IPS-NIHi11 (cell line): ENCODE results near the gene UACA.
A peak's percentile ranks its signal among the peaks of the same experiment; 100 is the strongest.
"Not testable (repeated sequence)": the region's sequence is repeated elsewhere in the genome, so short reads cannot be mapped to it uniquely, and the experiment has no call there.

Experiments used
- DNase-seq: peaks from one replicate; pipeline ENCODE4 v3.0.0; 2012; ENCODE audit warnings: mixed read lengths, low spot score

UACA gene, protein sequence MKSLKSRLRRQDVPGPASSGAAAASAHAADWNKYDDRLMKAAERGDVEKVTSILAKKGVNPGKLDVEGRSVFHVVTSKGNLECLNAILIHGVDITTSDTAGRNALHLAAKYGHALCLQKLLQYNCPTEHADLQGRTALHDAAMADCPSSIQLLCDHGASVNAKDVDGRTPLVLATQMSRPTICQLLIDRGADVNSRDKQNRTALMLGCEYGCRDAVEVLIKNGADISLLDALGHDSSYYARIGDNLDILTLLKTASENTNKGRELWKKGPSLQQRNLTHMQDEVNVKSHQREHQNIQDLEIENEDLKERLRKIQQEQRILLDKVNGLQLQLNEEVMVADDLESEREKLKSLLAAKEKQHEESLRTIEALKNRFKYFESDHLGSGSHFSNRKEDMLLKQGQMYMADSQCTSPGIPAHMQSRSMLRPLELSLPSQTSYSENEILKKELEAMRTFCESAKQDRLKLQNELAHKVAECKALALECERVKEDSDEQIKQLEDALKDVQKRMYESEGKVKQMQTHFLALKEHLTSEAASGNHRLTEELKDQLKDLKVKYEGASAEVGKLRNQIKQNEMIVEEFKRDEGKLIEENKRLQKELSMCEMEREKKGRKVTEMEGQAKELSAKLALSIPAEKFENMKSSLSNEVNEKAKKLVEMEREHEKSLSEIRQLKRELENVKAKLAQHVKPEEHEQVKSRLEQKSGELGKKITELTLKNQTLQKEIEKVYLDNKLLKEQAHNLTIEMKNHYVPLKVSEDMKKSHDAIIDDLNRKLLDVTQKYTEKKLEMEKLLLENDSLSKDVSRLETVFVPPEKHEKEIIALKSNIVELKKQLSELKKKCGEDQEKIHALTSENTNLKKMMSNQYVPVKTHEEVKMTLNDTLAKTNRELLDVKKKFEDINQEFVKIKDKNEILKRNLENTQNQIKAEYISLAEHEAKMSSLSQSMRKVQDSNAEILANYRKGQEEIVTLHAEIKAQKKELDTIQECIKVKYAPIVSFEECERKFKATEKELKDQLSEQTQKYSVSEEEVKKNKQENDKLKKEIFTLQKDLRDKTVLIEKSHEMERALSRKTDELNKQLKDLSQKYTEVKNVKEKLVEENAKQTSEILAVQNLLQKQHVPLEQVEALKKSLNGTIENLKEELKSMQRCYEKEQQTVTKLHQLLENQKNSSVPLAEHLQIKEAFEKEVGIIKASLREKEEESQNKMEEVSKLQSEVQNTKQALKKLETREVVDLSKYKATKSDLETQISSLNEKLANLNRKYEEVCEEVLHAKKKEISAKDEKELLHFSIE (N-terminal part only)

DNA sequence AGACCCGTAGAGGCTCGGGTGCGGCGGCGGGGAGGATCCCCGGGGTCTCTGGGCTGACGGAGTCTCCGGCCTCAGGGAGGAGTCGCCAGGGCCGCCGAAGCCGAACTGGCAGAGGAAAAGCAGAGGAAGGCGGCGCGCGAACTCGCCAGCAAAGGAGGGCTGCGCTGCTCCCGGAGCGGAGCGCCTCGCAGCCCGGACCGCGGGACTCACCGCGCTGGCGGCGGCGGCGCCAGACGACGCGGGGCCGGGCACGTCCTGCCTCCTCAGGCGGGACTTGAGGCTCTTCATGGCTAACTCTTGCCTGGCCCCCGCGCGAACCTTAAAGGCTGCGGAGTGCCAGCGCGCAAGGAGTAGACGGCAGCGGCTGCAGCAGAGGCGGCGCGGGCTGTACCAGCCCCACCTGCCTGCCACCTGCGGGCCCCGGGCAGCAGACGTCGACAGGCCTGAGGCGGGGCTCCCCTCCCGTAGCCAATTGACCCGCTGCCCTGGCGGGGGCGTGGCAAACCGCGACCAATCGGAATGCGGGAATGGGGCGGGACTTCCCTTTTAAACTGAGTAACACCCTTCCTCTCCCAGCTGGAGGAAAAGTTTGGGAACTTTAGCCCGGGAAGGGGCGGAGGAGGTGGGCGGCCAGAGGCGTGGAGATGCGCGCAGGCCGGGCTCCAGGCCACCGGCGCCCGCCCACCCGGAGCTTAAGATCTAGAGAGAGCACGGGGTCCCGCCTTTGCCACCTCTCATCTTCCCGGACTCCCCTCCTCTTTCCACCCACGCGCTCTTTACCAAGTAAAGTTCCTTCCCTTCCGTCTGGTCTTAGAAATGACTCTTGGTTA, at the start of gene UACA:
Gene UACA (minus strand): TSS at position 439 of the 830 bp plus-strand sequence. CDS start 151 bp downstream, at position 288.
- peak; percentile 98 for DNase-seq

DNA sequence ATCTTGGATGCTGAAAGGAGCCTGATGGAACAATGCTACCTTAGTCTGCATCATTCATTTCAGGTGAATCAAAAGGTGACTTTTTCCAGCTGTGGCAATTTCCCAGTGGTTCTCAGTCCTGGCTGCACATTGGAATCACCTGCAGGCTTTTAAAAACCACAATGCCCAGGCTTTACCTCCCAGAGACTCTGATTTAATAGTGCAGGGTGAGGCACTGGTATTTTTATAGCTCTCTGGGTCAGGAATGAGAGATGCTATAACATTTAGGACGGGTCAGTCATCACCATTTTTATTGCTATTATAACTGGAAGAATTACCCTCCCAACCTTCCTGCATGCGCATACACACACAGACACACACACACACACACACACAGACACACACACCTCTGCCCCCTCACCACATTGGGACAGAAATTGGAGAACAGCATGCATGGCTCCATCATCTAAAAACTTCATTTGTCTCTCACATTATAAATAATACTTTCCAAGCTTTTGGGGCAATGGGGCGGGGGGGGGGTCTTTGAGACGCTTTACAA, 49.5 kb upstream of the UACA start:
- DNase-seq: no peak

DNA sequence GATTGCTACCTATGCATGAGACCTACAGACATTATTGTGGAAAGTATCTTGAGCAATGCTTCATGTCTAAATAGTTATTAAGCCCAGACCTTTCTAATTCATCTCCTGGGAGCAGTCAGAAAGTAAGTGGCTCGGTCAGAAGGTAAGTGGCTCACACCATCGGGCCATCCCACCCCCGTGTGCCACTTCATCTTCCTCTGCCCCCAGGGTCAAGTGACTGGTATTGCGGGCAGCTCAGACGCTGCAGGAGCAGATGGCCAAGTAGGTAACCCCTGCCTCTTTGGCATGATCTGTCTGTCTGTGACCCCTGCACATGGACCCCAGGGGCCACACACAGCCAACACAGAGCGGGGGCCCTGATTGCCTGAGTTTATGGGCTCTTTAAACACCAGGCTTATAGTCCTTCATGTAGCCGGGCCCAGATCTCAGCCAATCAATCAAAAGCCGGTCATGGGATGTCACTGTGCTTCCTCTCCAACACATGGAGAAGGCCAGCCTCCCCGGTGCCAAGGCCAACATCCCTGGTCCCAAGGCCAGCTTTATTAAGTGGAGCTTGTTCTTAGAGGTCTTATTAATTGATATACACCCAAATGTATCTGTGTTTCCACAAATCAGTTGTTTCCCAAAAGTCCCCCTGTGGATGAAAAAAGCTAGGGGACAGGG, 47.7 kb upstream of the UACA start:
- DNase-seq: peak; percentile 23

GRCh38 chr15:70806992-70807712, 43.8 kb upstream of the UACA start:
- no peak for DNase-seq

DNA sequence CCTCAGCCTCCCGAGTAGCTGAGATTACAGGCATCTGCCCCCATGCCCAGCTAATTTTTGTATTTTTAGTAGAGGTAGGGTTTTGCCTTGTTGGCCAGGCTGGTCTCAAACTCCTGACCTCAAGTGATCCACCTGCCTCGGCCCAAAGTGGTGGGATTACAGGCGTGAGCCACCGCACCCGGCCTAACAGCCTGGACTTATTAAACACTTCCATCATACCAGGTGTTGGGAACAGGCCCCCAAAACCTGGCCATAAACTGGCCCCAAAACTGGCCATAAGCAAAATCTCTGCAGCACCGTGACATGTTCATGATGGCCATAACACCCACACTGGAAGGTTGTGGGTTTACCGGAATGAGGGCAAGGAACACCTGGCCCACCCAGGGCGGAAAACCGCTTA, 41.0 kb upstream of the UACA start:
- not testable (repeated sequence) for DNase-seq

DNA sequence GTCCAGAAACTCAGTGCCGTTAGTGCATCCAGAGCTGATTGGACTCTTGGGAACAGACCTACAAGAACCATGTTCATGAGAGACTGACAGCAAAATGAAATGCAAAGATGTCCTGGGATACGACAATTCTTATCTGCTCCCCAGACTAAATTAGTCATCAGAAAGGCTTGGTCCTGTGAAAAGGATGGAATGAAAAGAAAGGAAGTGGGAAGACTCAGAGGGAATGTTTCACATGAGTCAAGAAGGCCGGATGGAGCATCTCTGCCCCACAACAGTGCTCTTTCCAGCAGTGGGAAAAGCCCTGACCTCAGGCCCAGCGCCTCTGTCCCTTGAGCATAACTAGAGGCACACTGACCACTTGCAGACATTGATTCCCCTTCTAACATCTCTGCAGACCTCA, 39.3 kb upstream of the UACA start:
- no peak for DNase-seq

- no peak for DNase-seq
Measured at GRCh38 chr15:70801109-70801508, 37.8 kb upstream of the UACA start.

DNA sequence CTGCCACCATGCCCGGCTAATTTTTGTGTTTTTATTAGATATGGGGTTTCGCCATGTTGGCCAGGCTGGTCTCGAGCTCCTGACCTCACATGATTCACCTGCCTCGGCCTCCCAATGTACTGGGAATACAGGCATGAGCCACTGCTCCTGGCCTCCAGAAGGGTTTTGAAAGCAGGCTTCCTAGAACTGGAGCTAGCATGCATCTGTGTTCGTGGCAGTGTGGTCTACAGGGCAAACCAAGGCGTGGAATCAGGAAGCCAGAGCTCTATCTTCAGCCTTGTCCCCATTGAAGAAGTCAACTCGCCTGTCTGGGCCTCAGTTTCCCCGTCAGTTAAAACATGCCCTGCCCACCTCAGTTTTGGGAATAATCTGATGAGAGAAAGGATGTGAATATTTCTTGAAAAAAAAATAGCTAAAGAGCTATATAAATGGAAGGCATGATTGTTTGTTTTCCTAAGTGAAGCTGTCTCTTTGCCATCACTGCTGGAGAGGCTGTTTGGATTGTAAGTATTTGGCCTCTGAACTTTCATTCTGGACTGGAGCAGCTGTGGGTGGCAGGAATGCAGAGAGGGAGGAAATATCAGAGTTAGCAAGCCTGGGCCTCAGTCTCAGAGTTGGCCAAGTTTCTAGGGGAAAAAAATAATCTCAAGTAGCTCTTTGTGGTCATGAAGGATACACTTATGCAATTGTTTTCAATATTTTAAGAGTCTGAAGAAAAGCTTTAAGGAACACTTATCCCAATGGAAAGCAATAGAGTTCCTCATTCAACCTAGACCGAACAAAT, 36.5 kb upstream of the UACA start:
- DNase-seq: no peak

DNA sequence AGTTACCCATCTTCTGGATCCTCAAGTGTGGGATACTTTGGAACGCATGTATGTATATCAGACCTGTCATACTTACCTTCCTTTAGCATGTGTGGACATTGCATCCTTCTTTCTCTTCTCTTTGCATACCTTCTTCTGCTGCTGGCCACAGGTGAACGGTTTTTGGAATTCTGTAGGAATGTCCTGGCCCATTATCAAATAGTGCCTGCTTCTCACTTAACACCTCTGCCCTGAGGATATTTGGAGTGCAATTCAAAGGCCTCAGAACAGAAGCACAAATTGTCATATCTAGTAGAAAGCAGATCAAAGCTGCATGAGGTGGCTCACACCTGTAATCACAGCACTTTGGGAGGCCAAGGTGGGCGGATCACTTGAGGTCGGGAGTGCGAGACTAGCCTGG, 34.1 kb upstream of the UACA start:
- DNase-seq: no peak

DNA sequence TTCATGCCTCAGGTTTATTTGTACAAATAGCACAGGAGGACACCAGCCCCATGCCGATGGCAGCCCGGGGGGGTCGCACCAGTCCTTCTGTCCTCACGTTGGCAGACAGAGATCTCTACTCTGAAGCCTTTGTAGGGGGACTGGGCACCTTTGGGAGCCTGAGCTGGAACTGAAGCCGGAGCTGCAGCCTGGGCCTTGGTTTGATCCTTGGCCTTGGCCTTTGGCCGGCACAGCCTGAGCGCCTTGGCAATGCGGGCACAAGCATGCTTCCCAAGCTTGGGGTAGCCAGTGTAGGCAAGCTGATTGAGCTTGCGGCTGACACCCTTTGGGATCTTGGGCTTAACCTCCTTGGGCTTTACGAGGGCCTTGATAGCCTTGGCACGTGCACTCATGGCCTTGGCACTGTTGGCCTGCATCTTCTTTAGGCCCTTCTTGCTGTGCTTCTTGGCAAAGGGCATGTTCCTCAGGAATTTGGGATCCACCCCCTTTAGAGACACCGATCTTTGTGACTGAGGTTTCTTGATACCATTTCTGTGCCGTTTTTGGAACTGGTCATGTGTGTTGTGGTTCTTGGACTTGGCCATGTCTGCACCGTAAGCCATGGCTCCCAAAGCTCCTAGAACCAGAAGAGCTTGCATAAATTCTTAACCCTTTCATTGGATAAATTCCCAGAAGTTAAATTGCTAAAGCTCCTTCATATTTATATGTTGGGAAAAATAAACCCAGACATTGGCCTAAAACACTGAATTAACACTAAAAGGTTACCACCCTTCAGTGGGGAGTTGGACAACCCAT, 33.4 kb upstream of the UACA start:
- no peak for DNase-seq

DNA sequence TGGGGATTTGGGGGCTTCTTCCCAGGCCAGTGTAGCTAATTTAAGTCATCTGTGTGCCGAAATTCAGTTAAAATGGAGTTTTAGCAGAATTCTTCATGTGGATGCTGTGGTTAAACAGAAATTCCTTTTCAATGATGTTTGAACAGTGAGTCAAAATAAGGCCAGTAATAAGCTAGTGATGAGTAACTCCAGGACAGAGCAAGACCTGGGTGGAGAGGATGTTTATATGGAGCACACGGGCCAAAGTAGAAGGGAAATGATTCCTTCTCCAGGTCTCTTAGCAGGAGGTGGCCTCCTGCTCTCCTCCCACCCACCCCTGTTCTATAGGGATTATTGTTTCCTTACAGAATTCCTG, 31.9 kb upstream of the UACA start:
- no peak for DNase-seq

DNA sequence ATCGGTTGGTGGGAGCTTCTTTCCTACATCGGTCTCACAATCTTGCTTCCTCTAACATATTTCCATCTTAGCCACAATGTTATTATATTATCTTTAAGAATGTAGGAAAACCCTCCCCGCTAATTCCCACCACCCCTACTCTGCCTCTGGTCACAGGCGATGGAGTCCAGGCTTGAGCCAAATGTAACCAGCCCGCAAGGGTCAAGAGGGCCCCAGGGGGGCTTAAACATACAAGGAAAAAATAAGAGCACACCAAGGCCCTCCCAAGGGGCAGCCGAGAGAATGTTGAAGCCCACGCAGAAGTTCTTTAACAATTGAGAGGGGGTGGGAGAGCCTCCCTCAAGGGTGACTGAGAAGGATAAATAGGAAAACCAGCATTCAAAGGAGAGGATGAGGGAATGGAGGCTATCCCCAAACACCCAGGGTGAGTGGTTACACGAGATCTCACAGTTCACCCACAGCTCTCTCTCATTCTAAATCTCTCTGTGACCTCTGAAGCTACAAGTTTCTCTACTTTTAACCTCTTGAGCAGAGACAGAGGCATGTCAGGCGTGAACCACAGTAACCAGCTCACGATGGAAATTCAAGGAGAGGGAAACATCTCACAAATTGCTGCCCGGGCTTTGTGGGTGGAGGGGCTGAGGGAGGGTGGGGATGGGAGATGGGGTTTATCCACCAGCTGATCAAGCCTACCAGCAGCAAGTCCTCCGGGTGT, 31.4 kb upstream of the UACA start:
- DNase-seq: no peak

- DNase-seq: no peak
Measured at GRCh38 chr15:70793694-70794093, 30.3 kb upstream of the UACA start.

DNA sequence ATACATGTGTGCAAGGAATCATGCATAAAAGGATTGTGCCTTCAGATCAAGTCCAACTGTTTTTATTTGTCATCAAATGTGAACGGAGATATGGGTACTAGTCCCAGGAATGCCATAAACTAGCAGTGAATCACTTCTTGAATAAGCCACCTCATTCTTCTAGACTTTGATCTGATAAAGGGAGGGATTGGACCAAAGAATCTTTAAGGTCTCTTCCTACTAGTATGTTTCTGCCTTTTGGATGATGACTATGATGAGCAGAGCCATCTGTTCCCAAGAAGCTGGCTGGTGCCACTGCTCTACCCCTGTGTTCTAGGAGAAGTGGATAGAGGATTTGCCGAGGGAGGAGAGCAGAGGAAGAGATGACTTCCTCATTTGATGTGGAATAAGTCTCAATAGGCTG, 28.8 kb upstream of the UACA start:
- no peak for DNase-seq

DNA sequence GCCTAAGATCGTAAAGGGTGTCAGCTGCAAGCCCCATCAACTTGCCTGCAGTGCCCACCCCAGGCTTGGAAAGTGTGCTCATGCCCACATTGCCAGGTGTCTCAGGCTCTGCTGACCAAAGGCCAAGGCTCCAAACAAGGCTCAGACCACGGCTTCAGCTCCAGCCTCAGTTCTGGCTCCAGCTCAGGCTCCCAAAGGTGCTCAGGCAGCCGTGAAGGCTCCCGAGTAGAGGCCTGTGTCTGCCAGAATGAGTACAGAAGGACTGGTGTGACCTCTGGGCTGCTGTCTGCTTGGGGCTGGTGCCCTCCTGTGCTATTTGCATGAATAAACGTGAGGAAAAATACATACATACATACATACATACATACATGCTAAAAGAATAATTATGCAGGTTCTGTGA, 27.9 kb upstream of the UACA start:
- DNase-seq: no peak

- no peak for DNase-seq
Measured at GRCh38 chr15:70789213-70789612, 25.9 kb upstream of the UACA start.
